ENCODE results near the gene SNX1.

Gene SNX1

DNA sequence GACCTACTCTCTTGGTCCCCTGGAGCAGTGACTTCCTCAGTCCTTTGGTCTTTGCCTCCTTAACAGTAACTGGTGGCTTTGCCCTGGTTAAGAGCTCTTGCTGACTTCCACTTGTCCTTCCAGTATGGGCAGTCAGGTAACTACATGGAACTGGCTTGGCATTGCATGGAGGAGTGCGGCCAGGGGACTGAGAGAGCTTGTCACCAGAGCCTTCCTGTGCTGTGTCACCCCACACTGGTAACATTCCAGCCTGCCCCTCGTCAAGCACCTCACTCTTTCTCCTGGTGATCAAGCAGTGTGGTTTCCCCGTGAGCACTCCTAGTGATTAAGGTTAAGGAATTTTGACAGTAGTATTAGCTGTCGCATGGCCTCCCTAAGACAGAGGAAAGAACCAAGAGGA lies 36.4 kb downstream of the SNX1 start:
- no peak for DNase-seq
- H3K36me3 ChIP-seq, result peaks cover 88% of the 10 kb centered on the region
- TF ChIP-seq CTCF (IDR thresholded peaks at IDR 0.05; ENCODE audit: low read depth, low read length), result no peak
- H3K27me3 ChIP-seq, result no peaks in the 10 kb centered on the region
- no peak overlapping the region for H3K4me3 ChIP-seq (ENCODE audit: low read depth, low read length)
- H3K9me3 ChIP-seq, result no peaks in the 10 kb centered on the region
- H3K4me1 ChIP-seq, result peaks cover 14% of the 10 kb centered on the region

GRCh38 chr15:64133623-64134344 lies 38.0 kb downstream of the SNX1 start:
- Histone ChIP-seq H3K4me1 (peaks cover 14% of the 10 kb centered on the region), H3K36me3 (peaks cover 80% of the 10 kb centered on the region), H3K4me3 (ENCODE audit: low read depth, low read length) (no peak overlapping the region), H3K9me3 (no peaks in the 10 kb centered on the region), H3K27me3 (no peaks in the 10 kb centered on the region)
- no peak for TF ChIP-seq CTCF (IDR thresholded peaks at IDR 0.05; ENCODE audit: low read depth, low read length)
- DNase-seq, result no peak

GRCh38 chr15:64134345-64134829 lies 38.6 kb downstream of the SNX1 start:
- no peak overlapping the region for H3K4me3 ChIP-seq (ENCODE audit: low read depth, low read length)
- no peak for TF ChIP-seq CTCF (IDR thresholded peaks at IDR 0.05; ENCODE audit: low read depth, low read length)
- DNase-seq, result peak; percentile 92
- H3K4me1 ChIP-seq, result peaks cover 14% of the 10 kb centered on the region
- no peaks in the 10 kb centered on the region for H3K27me3 ChIP-seq
- peaks cover 77% of the 10 kb centered on the region for H3K36me3 ChIP-seq
- H3K9me3 ChIP-seq, result no peaks in the 10 kb centered on the region

DNA sequence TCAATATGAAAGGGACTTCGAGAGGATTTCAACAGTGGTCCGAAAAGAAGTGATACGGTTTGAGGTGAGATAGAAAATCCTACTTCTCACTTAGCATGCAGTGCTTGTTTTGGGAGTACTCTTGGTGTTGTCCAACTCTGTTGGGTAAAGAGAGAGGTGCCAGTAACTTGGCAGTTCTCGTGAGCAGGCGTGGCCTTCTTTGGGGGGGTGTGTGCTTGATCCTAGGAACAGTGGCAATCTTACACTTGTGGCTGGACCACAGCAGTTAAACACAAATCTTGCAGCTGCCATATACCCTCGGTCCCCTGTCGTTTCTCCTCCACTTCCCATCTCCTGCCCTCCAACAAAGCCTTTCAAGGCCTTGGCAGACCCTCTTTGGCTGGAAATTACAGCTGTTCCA lies 40.6 kb downstream of the SNX1 start:
- Histone ChIP-seq H3K36me3 (peaks cover 66% of the 10 kb centered on the region), H3K27me3 (no peaks in the 10 kb centered on the region), H3K9me3 (no peaks in the 10 kb centered on the region), H3K4me1 (peaks cover 14% of the 10 kb centered on the region), H3K4me3 (ENCODE audit: low read depth, low read length) (no peak overlapping the region)
- TF ChIP-seq CTCF (IDR thresholded peaks at IDR 0.05; ENCODE audit: low read depth, low read length), result no peak
- DNase-seq, result no peak

DNA sequence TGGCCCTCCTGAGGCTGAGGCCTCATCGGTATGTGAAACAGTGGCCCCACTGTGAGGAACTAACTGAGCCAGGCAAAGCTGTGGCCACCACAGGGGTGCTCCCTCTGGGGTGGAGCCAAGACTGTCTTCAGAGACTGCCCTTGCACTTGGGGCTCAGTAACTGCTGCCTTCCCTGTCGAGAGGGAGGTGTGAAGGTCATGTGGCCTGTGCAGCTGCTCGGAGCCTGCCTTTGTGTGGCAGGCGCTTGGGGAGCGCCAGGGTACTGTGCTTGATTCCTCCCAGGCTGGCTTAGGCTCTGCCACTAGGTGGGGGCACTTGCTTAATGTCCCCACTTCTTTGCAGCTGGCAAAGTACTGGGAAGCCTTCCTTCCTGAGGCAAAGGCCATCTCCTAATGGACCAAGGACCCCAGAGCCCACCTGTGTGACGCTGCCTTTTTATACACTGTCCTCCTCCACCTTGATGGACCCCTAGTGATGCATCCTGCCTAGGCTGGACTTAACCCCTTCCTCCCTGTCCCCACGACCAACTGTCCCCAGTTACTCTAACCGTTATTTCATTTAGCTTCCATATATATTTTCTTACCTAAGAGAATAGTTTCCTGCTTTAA lies 41.5 kb downstream of the SNX1 start:
- Histone ChIP-seq H3K4me1 (peaks cover 14% of the 10 kb centered on the region), H3K27me3 (no peaks in the 10 kb centered on the region), H3K9me3 (no peaks in the 10 kb centered on the region), H3K36me3 (peaks cover 56% of the 10 kb centered on the region), H3K4me3 (ENCODE audit: low read depth, low read length) (no peak overlapping the region)
- DNase-seq, result no peak
- no peak for TF ChIP-seq CTCF (IDR thresholded peaks at IDR 0.05; ENCODE audit: low read depth, low read length)

GRCh38 chr15:64138331-64138941 lies 42.7 kb downstream of the SNX1 start:
- DNase-seq, result no peak
- H3K27me3 ChIP-seq, result no peaks in the 10 kb centered on the region
- no peak for TF ChIP-seq CTCF (IDR thresholded peaks at IDR 0.05; ENCODE audit: low read depth, low read length)
- H3K36me3 ChIP-seq, result peaks cover 45% of the 10 kb centered on the region
- no peak overlapping the region for H3K4me3 ChIP-seq (ENCODE audit: low read depth, low read length)
- H3K9me3 ChIP-seq, result no peaks in the 10 kb centered on the region
- peaks cover 14% of the 10 kb centered on the region for H3K4me1 ChIP-seq
